NB4 (cell line): ENCODE data around the gene PPP1CA.

Experiments
- DNase-seq: peaks from one replicate; pipeline ENCODE4 v3.0.0; 2010; ENCODE audit warnings: low read depth
- H3K4me3 ChIP-seq: one replicate; pipeline ENCODE4 v1.5.1; 2011; ENCODE audit warnings: mild to moderate bottlenecking, low read depth, low read length, moderate library complexity
- MYC ChIP-seq: IDR thresholded peaks from 2 replicates; pipeline ENCODE4 v1.6.1; 2011; ENCODE audit warnings: low read depth, low read length
- POLR2A ChIP-seq: IDR thresholded peaks from 2 replicates; pipeline ENCODE4 v1.6.1; 2011; ENCODE audit warnings: mild to moderate bottlenecking; ENCODE audit not compliant: insufficient read length; ENCODE audit errors: extremely low read depth
- TF ChIP-seq, protein P1 (sequence below): IDR thresholded peaks from one replicate; pipeline ENCODE4 v1.5.1; 2012; ENCODE audit warnings: low read depth, low read length
- TF ChIP-seq, protein P2 (sequence below): IDR thresholded peaks from 2 replicates; pipeline ENCODE4 v1.6.1; 2011; ENCODE audit warnings: low read depth, low read length

The PPP1CA gene

DNA sequence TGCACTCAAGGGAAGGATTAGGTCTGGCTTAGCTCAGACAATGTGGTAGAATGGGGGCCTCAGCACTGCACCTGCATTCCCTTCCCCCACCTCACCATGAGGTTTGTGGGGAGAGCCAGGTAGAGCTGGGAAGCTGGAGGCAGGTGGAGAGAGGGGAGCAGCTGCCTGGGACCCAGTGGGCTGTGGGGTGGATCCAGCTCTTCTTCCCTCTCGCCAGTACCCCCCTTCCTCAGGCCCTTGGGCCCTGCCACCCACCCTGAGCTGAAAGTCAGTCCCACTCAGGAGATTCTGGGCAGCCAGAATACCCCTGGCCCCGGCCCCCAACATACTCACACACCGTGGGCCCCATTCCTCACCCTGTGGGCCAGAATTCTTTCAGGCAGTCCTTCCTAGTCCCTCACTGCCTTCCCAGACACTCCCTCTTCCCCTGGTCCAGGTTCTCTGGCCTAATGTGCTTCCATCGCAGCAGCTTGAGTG lies 45.2 kb downstream of the PPP1CA start:
- H3K4me3 ChIP-seq, result no peak overlapping the region
- DNase-seq, result no peak
- TF ChIP-seq POLR2A (no peak), MYC (no peak)
- TF ChIP-seq, protein P1, sequence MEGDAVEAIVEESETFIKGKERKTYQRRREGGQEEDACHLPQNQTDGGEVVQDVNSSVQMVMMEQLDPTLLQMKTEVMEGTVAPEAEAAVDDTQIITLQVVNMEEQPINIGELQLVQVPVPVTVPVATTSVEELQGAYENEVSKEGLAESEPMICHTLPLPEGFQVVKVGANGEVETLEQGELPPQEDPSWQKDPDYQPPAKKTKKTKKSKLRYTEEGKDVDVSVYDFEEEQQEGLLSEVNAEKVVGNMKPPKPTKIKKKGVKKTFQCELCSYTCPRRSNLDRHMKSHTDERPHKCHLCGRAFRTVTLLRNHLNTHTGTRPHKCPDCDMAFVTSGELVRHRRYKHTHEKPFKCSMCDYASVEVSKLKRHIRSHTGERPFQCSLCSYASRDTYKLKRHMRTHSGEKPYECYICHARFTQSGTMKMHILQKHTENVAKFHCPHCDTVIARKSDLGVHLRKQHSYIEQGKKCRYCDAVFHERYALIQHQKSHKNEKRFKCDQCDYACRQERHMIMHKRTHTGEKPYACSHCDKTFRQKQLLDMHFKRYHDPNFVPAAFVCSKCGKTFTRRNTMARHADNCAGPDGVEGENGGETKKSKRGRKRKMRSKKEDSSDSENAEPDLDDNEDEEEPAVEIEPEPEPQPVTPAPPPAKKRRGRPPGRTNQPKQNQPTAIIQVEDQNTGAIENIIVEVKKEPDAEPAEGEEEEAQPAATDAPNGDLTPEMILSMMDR, result no peak
- TF ChIP-seq, protein P2, sequence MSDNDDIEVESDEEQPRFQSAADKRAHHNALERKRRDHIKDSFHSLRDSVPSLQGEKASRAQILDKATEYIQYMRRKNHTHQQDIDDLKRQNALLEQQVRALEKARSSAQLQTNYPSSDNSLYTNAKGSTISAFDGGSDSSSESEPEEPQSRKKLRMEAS, result no peak

DNA sequence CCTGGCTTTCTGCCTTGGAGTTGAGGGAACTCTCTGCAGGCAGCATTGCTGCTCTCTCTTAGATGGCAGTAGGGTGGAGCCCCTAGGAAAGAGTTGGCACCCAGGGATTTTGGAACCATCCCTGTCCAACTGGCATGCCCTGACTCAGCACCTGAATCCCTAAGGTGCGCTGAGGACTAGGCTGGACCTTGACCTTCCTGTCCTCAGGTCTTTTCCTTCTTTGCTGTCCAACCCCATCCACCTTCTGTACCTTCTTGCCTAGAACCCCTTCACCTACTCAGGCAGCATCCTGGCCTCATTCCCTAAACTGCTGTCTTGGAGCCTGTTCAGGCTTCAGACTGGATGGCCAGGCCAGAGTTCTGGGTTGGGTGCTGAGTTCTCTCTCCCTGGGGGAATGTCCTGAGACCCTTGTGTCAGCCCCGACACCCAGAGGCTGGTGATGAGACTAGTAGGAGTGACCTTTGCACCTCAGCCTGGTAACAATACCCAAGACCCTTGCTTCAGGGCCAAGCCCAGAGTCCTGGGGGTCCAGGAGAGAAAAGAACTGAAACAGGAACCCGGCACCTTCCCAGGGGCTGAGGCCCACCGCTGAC lies 45.8 kb downstream of the PPP1CA start:
- no peak for DNase-seq
- H3K4me3 ChIP-seq, result no peak overlapping the region
- no peak for TF ChIP-seq POLR2A
- TF ChIP-seq, protein P1, result no peak
- no peak for TF ChIP-seq MYC
- TF ChIP-seq, protein P2, result no peak

DNA sequence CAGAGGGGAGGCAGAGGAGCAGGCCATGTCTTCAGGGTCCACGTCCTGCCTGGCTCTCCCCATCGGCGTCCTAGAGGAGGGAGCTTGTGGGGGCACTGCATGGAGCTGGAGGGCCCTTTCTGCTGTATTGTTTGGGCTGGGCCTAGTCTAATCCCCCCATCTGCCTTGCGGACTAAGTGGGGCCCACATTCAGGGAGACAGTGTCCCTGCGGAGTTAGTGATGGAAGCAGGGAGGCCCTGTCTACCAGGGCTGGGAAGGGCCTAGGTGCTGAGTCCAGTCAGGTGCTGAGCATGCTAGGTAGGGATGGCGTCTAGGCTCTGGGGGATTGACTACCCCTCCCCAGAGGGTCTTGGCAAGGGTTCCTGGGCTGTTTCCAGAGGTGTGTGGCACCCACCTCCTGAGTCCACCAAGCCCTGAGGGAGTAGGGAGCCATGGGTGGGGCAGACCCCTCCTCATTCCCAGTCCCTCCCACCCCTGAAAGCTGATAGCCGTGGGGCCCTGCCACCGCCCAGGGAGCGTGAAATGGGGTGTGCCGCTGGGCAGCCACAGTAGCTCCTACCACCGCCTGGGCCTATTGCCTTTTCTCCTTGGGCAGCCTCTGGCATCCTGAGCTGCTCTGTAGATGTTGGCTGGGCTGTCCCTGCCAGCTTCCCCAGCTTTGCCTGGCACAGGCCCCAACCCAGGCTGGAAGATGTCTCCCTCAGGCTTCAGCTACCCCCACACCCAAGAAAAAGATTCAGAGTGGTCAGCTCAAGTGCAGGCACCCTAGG lies 46.5 kb downstream of the PPP1CA start:
- no peak for TF ChIP-seq MYC
- TF ChIP-seq, protein P1, result no peak
- no peak for DNase-seq
- no peak overlapping the region for H3K4me3 ChIP-seq

DNA sequence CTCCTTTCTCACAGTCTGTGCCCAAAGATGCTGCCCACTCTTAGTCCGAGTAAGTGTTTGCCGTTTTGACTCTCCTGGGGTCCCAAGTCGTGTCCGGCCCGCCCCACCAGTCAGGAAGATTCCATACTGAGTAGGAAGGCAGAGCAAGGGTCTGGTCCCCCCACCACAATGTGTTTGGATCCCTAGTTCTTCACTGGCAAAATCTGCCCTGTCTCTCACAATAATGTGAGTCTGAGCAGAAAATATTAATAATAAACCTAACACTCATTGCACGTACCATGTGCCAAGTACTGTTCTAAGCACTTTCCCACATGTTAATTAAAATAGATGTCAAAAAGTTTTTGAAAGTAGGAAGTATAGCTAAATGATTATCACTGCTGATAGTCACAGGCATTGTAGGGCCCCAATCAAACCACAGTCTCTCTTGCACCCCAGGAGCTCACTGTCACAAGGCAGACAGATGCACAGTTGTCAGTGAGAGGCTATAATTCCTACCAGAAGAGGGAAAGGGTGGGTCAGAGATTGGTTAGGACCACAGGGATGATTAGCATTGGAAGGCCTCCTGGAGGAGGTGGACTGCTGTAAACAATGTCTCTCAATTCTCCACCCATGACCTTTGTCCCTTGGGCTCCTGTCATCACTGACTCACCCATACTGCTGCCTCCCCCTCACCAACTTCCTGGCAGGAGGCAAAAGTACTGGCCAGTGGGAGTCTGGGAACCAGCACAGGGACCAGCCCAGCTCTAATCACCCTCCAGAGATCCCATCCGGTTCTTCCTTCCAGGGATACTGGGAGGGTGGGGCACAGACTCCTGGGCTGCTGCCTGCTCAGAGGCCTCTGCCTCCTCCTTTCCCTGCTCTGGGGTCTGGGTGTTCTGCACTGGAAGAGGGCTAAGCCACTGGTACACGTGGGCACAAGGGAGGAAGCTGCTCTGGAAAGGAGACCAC lies 47.3 kb downstream of the PPP1CA start:
- TF ChIP-seq, protein P1, result no peak
- TF ChIP-seq POLR2A, result no peak
- TF ChIP-seq, protein P2, result peak; percentile 60; the same call in 1 of the 2 replicates
- TF ChIP-seq MYC, result peak; percentile 17; the same call in 1 of the 2 replicates
- peak; percentile 83 for DNase-seq
- peak overlapping the region; percentile 42 for H3K4me3 ChIP-seq

DNA sequence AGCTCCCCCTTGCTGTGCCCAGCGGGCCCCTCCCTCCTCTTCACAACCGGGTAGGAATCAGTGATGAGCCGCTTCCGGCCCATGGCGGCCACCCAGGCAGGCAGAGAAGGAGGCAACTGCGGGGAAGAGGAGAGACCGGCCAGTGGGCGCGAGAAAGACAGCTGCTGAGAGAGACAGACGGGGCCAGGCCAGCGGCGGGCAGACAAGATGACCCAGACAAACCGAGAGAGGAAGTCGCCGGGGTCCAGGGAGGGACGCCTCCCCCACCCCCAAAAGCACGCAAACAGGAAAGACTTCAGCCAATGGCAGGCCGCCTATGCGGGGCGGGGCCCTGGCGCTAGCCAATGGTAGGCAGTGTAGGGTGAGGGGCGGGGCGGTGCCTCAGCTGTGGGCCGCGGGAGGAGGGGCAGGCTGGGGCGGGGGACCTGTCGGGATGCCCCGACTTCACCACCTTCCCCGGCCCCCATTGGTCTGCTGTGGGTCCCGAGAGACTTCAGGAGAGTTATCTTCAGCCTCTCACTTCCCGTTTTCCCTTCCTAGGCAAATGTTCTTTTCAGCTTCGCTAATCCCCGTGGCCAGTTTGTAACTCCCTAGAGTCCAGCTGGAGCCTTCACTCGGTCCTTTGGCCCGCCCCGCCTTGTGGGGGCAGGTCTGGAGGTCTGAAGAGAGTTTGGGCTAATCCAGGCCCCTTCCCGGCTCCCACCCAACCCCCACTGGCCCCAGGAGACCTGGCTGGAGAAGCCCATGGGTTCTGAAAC lies 48.2 kb downstream of the PPP1CA start, which contains the start of gene POLD4:
Gene POLD4 (minus strand): TSS at position 230 of the 758 bp plus-strand sequence. CDS start 147 bp downstream, at position 83.
- TF ChIP-seq POLR2A (peak; percentile 61), MYC (no peak)
- TF ChIP-seq, protein P2, result no peak
- TF ChIP-seq, protein P1, result no peak
- DNase-seq, result peak; percentile 100
- H3K4me3 ChIP-seq, result peak within 1 kb of the TSS; percentile 60
